Inflammatory macrophage (primary cell): ENCODE measurements around the gene ZSCAN25.
"Not testable (repeated sequence)": the region's sequence is repeated elsewhere in the genome, so short reads cannot be mapped to it uniquely, and the experiment has no call there.

Experiments
- DNase-seq, 2 donors: peaks; one replicate each; pipeline ENCODE4 v3.0.0-alpha.2; 2020 to 2022

Gene ZSCAN25

DNA sequence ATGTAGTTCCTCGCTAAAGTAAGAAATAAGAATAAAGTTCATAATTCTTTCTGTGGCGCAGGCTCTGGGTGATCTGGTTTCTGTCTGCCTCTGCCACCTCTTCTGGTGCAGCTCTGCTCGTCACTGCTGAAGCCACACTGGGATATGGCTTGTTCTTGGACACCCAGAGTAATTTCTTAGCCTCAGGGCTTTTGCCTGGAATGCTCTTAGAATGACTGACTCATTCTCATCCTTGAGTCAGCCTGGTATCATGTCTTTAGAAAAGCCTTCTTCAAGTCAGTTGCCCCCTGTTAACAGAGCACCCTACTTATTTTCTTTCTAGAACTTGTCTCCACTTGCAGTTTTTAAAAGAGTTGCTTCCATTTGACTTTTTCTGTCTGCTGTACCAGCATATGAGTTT, 2.0 kb downstream of the ZSCAN25 start:
- DNase-seq, result no peak

GRCh38 chr7:99619571-99620130, 2.9 kb downstream of the ZSCAN25 start:
- DNase-seq, result no peak

GRCh38 chr7:99621271-99621670, 4.5 kb downstream of the ZSCAN25 start:
- no peak for DNase-seq

- no peak for DNase-seq
These were observed 5.8 kb downstream of the ZSCAN25 start for GRCh38 chr7:99622596-99622995.

DNA sequence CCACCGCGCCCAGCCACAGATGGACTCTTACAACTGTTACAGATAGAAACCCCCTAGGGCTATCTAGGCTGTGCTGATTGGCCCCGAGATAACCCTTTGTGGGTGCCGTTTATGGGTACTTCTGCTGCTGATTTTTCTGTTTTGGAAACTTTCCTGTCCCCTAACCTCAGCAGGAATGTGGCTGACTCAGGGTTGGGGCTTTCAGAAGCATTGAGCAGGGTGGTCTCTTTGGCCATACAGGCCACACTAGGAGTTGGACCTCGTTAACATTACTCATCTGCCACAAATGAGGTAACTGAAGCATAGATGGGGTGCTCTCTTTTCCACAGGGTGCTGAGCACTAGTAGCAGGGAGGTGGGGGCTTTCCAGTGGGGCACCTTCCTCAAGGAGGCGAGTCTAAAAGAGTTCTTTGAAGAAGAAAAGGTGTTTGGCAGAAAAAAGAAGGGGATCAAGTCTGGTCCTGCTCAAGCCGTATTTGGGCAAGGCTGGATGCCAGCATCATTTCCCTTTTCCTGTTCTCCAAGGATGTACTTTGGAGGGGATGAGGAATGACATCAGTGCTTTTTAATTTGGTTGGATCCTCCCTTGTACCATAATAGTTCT, 6.4 kb downstream of the ZSCAN25 start:
- DNase-seq, result no peak

- DNase-seq, result no peak
These were observed 7.1 kb downstream of the ZSCAN25 start for GRCh38 chr7:99623702-99624447.

- DNase-seq, result no peak
These were observed 7.7 kb downstream of the ZSCAN25 start for GRCh38 chr7:99624484-99624883.

DNA sequence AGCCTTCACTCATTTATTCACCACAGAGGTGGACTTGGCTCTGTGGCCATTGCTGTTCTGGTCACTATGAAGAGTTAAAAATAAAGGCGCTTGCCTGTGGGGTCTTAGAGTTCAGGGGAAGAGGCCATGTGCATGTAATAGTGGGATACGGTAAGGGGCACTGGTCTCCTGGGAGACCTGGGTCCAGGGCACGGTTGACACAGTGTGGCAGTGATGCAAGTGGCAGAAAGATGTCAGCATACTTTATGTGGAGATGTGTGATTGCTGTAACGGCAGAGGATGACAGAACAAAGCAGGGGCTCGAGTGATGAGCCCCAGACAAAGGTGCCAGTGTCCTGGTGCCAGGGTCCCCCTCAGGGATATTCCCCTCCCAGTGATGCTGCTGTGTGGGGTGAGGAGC, 8.6 kb downstream of the ZSCAN25 start:
- DNase-seq, result no peak

- DNase-seq, result no peak
These were observed 9.2 kb downstream of the ZSCAN25 start for GRCh38 chr7:99625961-99626360.

GRCh38 chr7:99626661-99627060, 9.9 kb downstream of the ZSCAN25 start:
- no peak for DNase-seq

DNA sequence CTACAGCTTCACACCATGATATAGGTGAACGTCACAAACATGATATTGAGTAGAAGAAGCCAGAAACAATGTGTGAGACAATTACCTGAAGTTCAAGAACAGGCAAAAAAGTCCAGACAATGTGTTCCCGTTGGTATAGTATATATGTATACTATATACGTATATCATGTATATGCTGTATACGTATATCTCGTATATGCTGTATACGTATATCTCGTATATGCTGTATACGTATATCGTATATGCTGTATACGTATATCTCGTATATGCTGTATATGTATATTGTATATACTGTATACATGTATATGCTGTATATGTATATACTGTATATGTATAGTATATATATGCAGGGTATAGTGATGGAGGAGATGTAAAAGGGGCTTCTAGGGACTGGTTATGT, 10.8 kb downstream of the ZSCAN25 start:
- no peak for DNase-seq

GRCh38 chr7:99628471-99629465, 12.0 kb downstream of the ZSCAN25 start:
- DNase-seq, result no peak

DNA sequence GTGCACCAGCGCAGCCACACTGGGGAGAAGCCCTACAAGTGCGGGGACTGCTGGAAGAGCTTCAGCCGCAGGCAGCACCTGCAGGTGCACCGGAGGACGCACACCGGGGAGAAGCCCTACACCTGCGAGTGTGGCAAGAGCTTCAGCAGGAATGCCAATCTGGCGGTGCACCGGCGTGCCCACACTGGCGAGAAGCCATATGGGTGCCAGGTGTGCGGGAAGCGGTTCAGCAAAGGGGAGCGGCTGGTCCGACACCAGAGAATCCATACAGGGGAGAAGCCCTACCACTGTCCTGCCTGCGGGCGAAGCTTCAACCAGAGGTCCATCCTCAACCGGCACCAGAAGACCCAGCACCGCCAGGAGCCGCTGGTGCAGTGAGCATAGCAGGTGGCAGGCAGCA, 12.9 kb downstream of the ZSCAN25 start:
- no peak for DNase-seq

- peak; percentile 65 to 70 for DNase-seq
These were observed 14.8 kb downstream of the ZSCAN25 start for GRCh38 chr7:99631295-99632109.

DNA sequence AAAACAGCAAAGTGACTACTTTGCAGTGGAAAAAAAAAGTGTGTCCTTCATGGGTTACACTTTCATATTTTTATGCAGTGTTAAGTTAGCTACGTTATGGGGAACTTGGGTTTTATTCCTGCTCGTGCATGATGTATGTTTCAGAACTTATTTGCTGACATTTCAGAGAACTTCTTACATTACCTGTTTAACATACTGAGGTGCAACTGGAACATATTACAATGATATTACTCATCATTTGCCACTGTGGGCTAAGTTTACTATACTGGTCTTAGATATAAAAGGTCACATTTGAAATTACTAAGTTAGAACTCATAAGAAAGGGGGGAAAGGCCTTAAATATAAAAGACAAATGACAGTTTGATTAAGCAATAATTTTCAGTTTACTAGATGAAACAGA, 20.7 kb downstream of the ZSCAN25 start:
- not testable (repeated sequence) for DNase-seq

- DNase-seq, result no peak
These were observed 22.0 kb downstream of the ZSCAN25 start for GRCh38 chr7:99638731-99639130.

DNA sequence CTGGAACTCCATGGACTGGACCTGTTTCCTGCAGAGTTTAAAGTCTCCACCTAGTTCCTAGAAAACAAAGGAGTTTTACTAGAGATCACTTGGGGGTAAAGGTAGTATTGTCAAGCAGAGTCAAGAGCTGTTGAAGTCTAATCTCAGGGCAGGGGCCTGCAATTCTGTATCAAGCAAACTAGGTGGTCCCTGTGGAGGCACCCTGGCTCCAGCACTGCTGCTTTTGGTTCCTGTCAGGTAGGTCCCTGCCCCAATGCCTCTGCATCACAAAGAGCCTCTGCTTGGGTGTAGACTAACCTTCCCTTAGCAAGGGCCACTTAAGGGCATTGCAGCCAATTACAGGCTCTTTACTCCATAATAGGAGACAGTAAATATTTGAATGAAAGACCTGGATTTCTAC, 22.5 kb downstream of the ZSCAN25 start:
- no peak for DNase-seq

GRCh38 chr7:99642027-99642426, 25.3 kb downstream of the ZSCAN25 start:
- peak; percentile 16 to 65 for DNase-seq

- DNase-seq, result no peak
These were observed 26.7 kb downstream of the ZSCAN25 start for GRCh38 chr7:99643464-99643863.

- DNase-seq, result no peak
These were observed 27.7 kb downstream of the ZSCAN25 start for GRCh38 chr7:99644431-99644830.

- DNase-seq, result no peak
These were observed 28.8 kb downstream of the ZSCAN25 start for GRCh38 chr7:99645590-99645989.

DNA sequence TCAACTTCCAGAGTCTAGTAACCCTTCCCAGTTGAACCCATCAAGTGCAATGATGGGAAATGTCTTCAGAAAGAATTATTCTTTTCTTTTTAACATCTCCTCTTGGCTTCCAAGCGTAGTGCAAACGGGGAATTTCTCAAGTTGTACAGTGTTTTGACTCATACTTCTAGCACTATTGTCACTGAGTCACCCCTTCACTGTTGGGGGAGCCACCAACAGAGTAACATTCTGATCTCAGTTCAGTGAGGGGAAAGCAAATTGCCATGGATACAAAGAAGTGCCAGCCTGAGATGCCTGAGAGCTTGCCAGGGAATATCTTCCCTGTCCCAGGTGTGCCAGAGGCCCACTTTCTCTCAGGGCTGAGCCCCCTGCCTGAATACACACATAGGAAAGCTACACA, 32.1 kb downstream of the ZSCAN25 start:
- no peak for DNase-seq
